Erythroblast (primary cell): ENCODE data around the gene THBS2.

Experiments
- GATA1 ChIP-seq: IDR thresholded peaks from 2 replicates; pipeline ENCODE4 v1.6.1; 2011; ENCODE audit warnings: low read depth, mild to moderate bottlenecking, control low read depth, low read length, moderate library complexity
- POLR2A ChIP-seq: IDR thresholded peaks from 2 replicates; pipeline ENCODE4 v1.6.1; 2011; ENCODE audit warnings: mild to moderate bottlenecking, low read length

GRCh38 chr6:169289619-169290339 lies 36.1 kb upstream of the THBS2 start:
- TF ChIP-seq POLR2A (no peak), GATA1 (no peak)
